AG10803 (cell line): ENCODE data around the gene OR5AN1.
"Not testable (repeated sequence)": the region's sequence is repeated elsewhere in the genome, so short reads cannot be mapped to it uniquely, and the experiment has no call there.

Experiments
- DNase-seq: peaks from one replicate; pipeline ENCODE4 v3.0.0; 2010; ENCODE audit warnings: low read depth
- H3K4me3 ChIP-seq: 2 replicates; pipeline ENCODE4 v1.5.1; 2011; ENCODE audit warnings: mild to moderate bottlenecking, low read length, control low read depth
- CTCF ChIP-seq: conservative IDR thresholded peaks from 2 replicates; pipeline ENCODE4 v1.5.1; 2011; ENCODE audit warnings: mild to moderate bottlenecking, low read length, control low read depth, inconsistent platforms

OR5AN1 gene, protein sequence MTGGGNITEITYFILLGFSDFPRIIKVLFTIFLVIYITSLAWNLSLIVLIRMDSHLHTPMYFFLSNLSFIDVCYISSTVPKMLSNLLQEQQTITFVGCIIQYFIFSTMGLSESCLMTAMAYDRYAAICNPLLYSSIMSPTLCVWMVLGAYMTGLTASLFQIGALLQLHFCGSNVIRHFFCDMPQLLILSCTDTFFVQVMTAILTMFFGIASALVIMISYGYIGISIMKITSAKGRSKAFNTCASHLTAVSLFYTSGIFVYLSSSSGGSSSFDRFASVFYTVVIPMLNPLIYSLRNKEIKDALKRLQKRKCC

GRCh38 chr11:59358595-59358994 is at the start of gene OR5AN1:
Gene OR5AN1, plus strand, starts transcription at chr11:59358895. Its CDS starts 5,564 bp downstream, at chr11:59364459.
- TF ChIP-seq CTCF, result no peak
- DNase-seq, result no peak
- no peak within 1 kb of the TSS for H3K4me3 ChIP-seq

GRCh38 chr11:59335001-59335400 is 23.7 kb upstream of the OR5AN1 start:
- no peak overlapping the region for H3K4me3 ChIP-seq
- no peak for TF ChIP-seq CTCF
- DNase-seq, result no peak

- no peak for TF ChIP-seq CTCF
- no peak for DNase-seq
- H3K4me3 ChIP-seq, result no peak overlapping the region
These were observed 22.5 kb upstream of the OR5AN1 start for GRCh38 chr11:59336176-59336575.

DNA sequence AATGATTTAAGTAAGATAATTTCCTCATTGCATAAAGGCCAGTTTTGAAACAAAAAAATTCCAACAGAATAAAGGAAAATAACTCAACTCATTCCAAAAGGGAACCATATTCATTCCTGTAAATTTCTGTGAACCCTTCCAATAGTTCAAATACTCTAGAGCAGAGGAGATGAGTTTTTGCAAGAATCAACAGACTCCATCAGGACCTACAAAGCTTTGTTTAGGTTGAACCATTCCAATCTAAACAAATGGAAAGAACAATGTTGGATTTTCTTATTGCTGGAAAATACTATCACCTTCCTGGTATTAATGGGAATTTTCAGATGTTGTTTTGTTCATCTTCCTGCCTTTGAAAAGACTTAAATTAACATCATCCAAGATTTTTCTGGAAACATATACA is 21.8 kb upstream of the OR5AN1 start:
- DNase-seq, result no peak
- no peak for TF ChIP-seq CTCF
- H3K4me3 ChIP-seq, result no peak overlapping the region

- not testable (repeated sequence) for H3K4me3 ChIP-seq, DNase-seq
These were observed 9.0 kb upstream of the OR5AN1 start for GRCh38 chr11:59349657-59350056.

GRCh38 chr11:59355226-59355625 is 3.5 kb upstream of the OR5AN1 start:
- no peak for TF ChIP-seq CTCF
- no peak overlapping the region for H3K4me3 ChIP-seq
- no peak for DNase-seq

DNA sequence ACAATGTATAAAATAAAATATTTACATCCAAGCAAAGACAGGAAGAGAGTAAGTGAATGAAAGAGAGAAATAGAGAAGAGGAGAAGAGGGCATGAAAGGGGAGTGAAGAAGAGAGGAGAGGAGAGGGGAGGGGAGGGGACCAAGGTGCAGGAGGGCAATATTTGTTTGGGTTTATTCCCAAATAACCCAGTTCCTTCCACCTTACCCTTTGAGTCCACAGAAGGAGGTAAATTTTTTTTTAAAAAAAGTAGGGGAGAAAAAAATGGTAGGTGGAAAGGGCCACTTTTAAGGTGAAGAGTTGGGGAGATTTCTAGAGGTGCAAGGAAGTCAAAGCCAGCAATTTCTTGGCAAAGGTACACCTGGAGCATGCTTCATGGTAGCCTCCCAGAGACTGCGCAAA is 2.1 kb upstream of the OR5AN1 start:
- DNase-seq, result no peak
- TF ChIP-seq CTCF, result no peak

More for the DNA sequence above, 2.1 kb upstream of the OR5AN1 start:
- H3K4me3 ChIP-seq, result no peak overlapping the region
